ENCODE measurements around the gene DPRX. TPM values are rescaled to one million over a fixed set of nuclear protein-coding genes. Genes with fewer than 3 reads are reported as not detected.

DPRX gene
- total RNA-seq, 2 donors from 2014 or later = not detected

DNA sequence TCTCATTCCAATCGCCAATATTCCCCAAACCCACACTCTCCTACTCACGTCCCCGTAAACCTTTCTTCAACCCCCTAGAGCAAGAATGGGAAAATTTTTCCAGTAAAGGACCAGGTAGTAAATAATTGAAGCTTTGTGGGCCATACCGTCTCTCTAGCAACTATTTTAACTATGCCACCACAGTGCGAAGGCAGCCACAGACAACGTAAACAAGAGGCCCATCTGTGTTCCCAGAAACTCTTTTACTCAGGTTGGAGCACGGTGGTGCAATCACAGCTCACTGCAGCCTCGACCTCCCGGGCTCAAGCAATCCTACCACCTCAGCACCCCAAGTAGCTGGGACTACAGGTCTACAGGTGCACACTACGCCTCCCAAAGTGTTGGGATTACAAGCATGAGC is 3.0 kb downstream of the DPRX start:
- H3K27ac Mint-ChIP-seq = no peak overlapping the region
- peaks cover 9 to 15% of the 10 kb centered on the region in 2 donors for H3K9me3 Mint-ChIP-seq
- ATAC-seq (no peak), DNase-seq (ENCODE audit: low spot score in 2 of 2) (no peak)
- H3K36me3 Mint-ChIP-seq = peaks cover 6 to 14% of the 10 kb centered on the region in 2 donors

DNA sequence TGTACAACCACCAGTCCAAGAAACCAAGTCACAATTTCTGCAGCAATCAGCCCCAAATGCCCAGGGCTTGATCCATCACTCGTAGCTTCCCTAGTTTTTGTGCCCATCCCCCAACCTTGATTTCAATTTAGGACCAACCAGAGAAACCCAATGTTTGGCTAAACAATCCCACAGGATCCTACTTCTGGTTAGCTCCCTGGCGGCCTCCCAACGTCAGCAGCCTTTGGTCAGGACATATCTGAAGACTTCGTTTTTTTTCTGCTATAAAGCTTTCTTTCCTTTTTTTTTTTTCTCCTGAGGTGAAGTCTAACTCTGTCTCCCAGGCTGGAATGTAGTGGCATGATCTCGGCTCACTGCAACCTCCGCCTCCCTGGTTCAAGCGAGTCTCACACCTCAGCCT is 7.7 kb downstream of the DPRX start:
- Mint-ChIP-seq H3K9me3 (peaks cover 16 to 25% of the 10 kb centered on the region in 2 donors), H3K27ac (no peak overlapping the region), H3K36me3 (peaks cover 0 to 8% of the 10 kb centered on the region in 2 donors)
- ATAC-seq = no peak
- DNase-seq (ENCODE audit: low spot score in 2 of 2) = no peak

DNA sequence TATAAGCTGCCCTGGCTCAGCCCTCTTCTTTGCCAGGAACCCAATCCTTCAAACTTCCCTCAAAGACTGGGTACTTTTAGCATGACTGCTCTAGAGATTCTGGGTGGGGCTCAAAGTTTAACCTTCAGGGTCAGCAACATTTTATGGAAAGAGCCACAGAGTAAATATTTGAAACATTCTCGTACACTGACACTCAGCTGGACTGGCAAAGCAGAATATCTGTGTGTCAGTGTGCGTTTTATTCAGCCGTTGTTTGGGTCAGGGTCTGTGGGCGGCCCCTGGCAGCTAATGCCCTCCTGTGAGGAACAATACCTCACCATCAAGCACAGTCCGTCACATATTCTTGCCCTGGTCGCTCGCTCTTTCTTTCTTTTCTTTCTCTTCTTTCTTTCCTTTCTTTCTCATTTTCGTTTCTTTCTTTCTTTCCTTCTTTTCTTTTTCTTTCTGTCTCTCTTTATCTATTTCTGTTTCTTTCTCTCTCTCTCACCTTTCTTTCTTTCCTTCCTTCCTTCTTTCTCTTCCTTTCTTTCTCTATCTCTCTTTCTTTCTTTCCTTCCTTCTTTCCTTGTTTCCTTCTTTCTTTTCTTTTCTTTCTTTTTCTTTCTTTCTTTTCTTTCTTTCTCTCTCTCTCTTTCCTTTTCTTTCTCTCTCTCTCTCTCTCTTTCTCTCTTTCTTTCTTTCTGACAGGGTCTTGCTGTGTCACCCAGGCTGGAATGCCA is 10.7 kb downstream of the DPRX start:
- Mint-ChIP-seq H3K36me3 (no peaks in the 10 kb centered on the region), H3K9me3 (peaks cover 7 to 23% of the 10 kb centered on the region in 2 donors), H3K27ac (peak overlapping the region in 1 of 2 donors; percentile 10)
- ATAC-seq (no peak), DNase-seq (ENCODE audit: low spot score in 2 of 2) (no peak)

DNA sequence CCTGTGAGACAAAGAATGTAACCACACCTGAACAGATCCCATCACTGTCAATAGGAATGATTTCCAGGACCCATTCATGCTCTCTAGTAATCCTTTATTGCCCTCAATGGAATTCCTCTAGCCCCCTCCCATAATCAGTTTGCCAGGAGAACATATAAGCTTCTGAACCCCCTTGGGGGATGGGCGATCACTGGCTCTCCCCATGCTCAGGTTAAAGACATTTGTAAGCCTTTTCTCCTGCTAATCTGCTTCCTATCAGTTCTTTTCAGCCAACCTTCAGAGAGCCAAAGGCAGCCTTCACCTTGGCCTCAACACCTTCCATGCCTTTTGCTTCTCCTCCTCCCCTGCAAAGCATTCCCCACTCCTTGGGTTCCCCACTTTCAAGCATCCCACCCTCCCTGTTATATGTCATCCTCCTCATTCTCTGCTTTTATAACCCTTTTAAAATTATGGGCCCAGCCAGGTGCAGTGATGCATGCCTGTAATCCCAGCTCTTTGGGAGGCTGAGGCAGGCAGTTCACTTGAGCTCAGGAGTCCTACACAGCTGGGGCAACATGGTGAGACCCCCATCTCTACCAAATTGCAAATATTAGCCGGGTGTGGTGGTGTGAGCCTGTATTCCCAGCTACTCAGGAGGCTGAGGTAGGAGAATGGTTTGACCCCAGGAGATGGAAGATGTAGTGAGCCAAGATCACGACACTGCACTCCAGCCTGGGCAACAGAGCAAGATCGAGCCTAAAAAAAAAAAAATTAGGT is 12.4 kb downstream of the DPRX start:
- no peak for ATAC-seq
- peak overlapping the region in 1 of 2 donors; percentile 11 for H3K27ac Mint-ChIP-seq

DNA sequence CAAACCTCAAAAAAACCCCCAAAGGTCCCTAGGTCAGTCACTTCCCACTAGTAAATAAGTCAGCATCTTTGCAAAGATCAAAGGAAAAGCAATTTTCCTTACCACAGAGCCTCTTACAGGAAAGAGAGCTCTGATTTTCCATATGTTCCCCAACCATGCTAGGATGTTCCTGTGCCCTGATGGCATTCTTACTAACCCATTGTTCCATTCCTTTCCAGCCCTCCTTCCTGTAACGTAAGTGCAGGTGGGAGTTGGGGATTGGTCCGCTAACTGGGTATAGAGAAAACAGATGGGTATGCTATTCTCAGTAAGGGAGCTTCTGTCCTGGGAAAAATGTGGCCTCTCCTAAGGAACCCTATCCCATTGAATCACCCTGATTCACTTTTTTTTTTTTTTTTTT is 14.3 kb downstream of the DPRX start:
- Mint-ChIP-seq H3K36me3 (peaks cover 4 to 5% of the 10 kb centered on the region in 2 donors), H3K27ac (peak overlapping the region in 1 of 2 donors; percentile 29), H3K9me3 (peaks cover 7 to 23% of the 10 kb centered on the region in 2 donors)
- DNase-seq (ENCODE audit: low spot score in 2 of 2) (no peak), ATAC-seq (no peak)

More for the DNA sequence above, 12.4 kb downstream of the DPRX start:
- H3K9me3 Mint-ChIP-seq = peaks cover 7 to 23% of the 10 kb centered on the region in 2 donors
- H3K36me3 Mint-ChIP-seq = no peaks in the 10 kb centered on the region
- no peak for DNase-seq (ENCODE audit: low spot score in 2 of 2)

DNA sequence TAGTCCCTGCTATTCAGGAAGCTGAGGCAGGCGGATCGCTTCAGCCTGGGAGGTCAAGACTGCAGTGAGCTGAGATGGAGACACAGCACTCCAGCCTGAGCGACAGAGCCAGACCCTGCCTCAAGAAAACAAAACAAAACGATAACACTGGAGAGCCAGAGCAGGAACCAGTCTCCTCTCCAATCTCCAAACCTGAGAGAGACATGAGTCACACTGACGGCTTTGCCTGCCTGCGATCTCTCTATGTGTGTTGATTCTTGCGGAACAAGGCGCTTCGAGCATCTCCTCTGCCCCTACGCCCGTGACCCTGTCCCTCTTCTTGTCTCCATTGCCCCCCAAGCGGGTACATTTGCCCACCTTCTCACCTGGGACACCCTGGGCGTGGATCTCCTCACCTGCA is 15.6 kb downstream of the DPRX start:
- H3K27ac Mint-ChIP-seq = no peak overlapping the region
- ATAC-seq (no peak), DNase-seq (ENCODE audit: low spot score in 2 of 2) (no peak)
- peaks cover 4 to 5% of the 10 kb centered on the region in 2 donors for H3K36me3 Mint-ChIP-seq
- H3K9me3 Mint-ChIP-seq = peaks cover 7 to 23% of the 10 kb centered on the region in 2 donors

DNA sequence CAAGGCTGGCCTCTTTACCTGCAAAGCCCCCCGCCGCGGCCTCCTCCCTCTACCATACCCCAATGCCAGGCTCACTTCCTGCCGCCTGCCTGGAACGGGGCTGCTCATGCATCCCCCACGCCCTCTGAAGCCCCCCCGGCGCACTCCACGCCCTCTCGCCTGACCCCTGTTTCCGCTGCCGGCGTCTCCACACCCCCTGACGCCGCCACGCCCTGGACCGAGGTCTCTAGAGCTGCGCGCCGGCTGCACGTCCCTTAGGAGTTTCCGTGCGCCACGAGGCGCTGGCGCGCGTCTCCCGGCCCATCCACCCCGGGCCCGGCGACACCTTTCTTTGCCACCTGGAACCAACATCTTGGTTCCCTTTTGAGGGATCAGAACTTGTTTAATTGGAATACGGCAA is 16.0 kb downstream of the DPRX start:
- Mint-ChIP-seq H3K9me3 (peaks cover 7 to 19% of the 10 kb centered on the region in 2 donors), H3K36me3 (peaks cover 4 to 6% of the 10 kb centered on the region in 2 donors), H3K27ac (no peak overlapping the region)
- no peak for DNase-seq (ENCODE audit: low spot score in 2 of 2)
- ATAC-seq = no peak

DNA sequence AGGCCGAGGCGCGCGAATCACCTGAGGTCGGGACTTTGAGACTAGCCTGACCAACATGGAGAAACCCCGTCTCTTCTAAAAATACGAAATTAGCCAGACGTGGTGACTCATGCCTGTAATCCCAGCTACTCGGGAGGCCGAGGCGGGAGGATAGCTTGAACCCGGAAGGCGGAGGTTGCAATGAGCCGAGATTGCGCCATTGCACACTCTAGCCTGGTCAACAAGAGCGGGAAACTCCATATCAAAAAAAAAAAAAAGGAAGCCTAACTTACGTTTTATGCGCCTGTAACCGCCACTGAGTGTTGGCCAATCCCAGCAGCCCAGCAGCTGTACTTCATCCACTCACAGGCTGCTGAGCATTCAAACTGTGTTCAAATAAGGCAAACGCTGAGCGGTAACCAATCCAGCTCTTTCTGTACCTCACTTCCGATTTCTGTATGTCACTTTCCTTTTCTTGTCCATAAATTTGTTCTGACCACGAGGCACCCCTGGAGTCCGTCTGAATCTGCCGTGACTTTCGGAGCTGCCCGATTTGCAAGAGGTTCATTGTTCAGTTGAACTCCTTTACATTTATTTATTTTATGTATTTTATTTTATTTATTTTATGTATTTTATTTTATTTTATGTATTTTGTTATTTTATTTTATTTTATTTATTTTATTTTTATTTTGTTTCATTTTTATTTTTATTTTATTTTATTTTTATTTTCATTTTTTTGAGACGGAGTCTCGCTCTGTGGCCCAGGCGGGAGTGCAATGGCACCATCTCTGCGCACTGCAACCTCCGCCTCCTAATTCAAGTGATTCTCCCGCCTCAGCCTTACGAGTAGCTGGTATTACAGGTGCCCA is 18.2 kb downstream of the DPRX start:
- H3K27ac Mint-ChIP-seq = no peak overlapping the region

DNA sequence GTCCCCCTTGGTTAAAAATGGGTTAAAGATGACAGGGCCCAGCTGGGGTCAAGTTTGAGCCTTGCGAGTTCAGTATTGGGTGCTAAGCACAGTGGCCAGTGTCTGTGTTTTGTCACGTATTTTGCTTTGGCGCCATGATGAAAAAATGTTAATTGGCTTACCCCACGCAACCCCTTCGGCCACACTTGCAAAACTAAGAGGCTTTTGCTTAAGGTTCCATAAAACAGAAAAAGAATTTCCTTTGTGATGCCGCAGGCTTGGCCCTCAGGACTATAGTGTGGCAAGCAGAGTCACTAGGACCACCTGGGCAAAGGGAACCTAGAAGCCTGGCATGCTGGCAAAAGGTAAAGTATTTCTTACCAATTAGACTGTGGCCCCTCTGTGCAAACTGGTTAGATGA is 20.7 kb downstream of the DPRX start:
- Mint-ChIP-seq H3K9me3 (peaks cover 7 to 8% of the 10 kb centered on the region in 2 donors), H3K36me3 (peaks cover 10 to 15% of the 10 kb centered on the region in 2 donors), H3K27ac (no peak overlapping the region)
- no peak for DNase-seq (ENCODE audit: low spot score in 2 of 2)
- ATAC-seq = no peak

More for the DNA sequence above, 18.2 kb downstream of the DPRX start:
- no peak for ATAC-seq
- no peak for DNase-seq (ENCODE audit: low spot score in 2 of 2)
- H3K36me3 Mint-ChIP-seq = peaks cover 7 to 12% of the 10 kb centered on the region in 2 donors
- peaks cover 4 to 6% of the 10 kb centered on the region in 2 donors for H3K9me3 Mint-ChIP-seq

DNA sequence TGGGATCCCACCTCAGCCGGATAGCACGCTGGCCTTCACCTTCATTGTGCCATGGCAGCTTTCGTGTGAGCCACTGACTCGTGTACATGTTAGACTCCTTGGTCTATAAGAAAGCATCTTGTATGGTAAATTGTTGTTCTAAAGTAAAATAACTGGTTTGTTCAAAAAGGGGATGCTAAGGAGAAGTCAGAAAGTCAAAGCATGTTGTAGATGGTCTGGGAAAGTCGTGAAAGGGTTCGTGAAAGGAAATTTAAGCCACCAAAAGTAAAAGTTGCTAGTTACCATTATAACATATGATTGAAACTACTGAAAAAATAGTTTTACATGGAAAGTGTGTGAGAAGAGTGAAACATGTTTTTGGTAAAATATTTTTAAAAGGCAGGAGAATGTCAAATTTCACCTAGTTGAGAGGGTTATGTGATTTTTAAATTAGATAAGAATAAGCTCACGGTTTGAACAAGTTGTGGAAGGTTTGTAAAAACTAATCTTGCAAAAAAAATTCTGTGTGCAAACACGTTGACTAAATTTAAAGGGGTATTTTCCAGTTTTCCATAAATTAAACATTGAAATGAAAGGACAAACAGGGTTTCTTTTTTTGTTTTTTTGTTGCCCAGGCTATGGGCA is 23.4 kb downstream of the DPRX start:
- ATAC-seq = no peak
- no peak overlapping the region for H3K27ac Mint-ChIP-seq
- H3K36me3 Mint-ChIP-seq = peaks cover 10 to 15% of the 10 kb centered on the region in 2 donors
- peaks cover 7 to 8% of the 10 kb centered on the region in 2 donors for H3K9me3 Mint-ChIP-seq
- no peak for DNase-seq (ENCODE audit: low spot score in 2 of 2)

DNA sequence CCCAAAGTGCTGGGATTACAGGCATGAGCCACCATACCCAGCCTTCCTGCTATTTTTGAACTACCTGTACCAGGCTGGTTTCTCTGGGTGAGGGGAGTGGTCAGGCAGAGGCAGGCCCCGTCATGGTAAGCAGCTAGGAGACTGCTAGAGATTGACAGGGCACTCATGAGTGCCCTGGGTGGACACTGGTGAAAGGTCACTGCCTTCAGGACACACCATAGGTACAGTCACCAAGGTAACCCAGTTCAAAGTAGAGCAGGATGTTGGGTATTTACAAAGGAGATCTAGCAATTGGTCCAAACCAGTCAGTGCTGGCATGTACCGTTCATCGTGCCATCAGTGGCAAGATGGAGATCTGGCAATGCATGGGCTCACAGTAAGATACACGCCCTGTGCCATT is 25.5 kb downstream of the DPRX start:
- ATAC-seq (no peak), DNase-seq (ENCODE audit: low spot score in 2 of 2) (no peak)
- Mint-ChIP-seq H3K9me3 (peaks cover 9 to 16% of the 10 kb centered on the region in 2 donors), H3K36me3 (peaks cover 6 to 15% of the 10 kb centered on the region in 2 donors), H3K27ac (no peak overlapping the region)

DNA sequence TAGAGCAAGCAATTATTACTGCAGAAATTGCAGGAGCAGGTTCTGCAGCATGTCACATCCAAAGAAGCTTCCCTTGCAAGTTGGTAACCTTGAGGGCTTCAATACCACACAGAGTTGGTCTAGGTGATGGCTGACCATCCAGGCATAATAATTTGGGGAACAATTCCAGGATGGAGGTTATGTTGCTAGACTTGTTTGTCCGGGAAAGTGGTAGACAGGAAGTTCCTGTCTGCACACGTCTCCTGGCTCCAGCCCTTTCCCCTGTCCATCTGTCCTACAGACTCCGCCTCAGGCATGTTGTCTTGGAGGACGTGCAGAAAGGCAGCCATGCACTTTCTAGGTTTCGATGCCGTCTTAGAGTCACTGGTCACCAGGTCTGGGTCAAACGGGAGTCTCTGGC is 26.0 kb downstream of the DPRX start:
- Mint-ChIP-seq H3K27ac (no peak overlapping the region), H3K9me3 (peaks cover 9 to 17% of the 10 kb centered on the region in 2 donors), H3K36me3 (peaks cover 6 to 14% of the 10 kb centered on the region in 2 donors)
- ATAC-seq = no peak
- no peak for DNase-seq (ENCODE audit: low spot score in 2 of 2)

DNA sequence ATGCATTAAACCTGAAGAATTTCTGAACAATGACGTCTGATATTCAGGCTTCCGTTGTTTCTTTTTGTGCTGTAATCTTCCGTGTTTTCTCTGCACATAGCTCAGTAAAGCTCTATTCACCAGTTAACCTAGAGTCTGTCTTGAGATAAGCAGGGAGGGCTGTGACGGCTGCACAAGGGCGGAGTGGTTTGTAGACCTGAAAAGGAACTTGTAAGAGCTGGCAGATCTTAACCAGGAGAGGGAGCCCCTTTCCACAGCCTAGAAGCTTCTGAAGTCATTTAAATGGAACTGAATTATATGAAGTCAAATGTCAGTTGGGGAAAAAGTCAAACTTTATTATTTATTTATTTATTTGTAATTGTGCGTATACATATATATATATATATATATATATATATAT is 27.5 kb downstream of the DPRX start:
- ATAC-seq (no peak), DNase-seq (ENCODE audit: low spot score in 2 of 2) (no peak)
- H3K27ac Mint-ChIP-seq = no peak overlapping the region
- peaks cover 9 to 17% of the 10 kb centered on the region in 2 donors for H3K9me3 Mint-ChIP-seq
- H3K36me3 Mint-ChIP-seq = peaks cover 11% of the 10 kb centered on the region in 2 donors

DNA sequence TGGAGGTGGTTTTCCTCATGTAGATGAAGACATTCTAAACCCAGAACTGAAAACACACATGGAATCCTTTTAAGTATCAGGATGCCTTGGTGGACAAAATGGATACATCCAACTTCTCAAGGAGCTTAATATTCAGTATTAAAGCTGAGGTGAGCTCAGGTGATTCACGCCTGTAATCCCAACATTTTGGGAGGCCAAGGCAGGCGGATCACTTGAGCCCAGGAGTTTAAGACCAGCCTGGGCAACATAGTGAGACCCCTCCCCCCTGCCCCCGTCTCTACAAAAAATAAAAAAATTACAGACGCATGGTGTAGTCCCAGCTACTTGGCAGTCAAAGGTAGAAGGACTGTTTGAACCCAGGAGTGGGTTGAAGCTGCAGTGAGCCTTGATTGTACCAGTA is 28.8 kb downstream of the DPRX start:
- DNase-seq (ENCODE audit: low spot score in 2 of 2) (no peak), ATAC-seq (no peak)
- Mint-ChIP-seq H3K36me3 (peaks cover 5% of the 10 kb centered on the region in 2 donors), H3K27ac (no peak overlapping the region), H3K9me3 (peaks cover 3 to 12% of the 10 kb centered on the region in 2 donors)

DNA sequence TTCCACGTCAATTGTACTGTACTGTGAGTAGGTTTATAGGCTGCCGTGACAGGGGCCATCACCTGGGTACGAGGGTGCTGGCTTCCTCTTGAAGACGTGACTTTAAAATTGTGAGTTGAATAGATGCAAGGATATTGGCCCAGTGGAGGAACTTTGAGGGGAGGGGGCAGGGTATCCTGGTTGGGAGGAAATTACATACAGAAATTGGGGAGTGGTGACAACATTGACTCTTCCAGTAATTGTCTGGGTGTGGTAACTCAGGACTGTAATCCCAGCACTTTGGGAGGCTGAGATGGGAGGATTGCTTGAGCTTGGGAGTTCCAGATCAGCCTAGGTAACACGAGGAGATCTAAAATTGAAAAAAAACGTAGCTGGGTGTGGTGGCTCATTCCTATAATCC is 30.4 kb downstream of the DPRX start:
- ATAC-seq (no peak), DNase-seq (ENCODE audit: low spot score in 2 of 2) (no peak)
- H3K36me3 Mint-ChIP-seq = peaks cover 5% of the 10 kb centered on the region in 2 donors
- peaks cover 3 to 8% of the 10 kb centered on the region in 2 donors for H3K9me3 Mint-ChIP-seq
- H3K27ac Mint-ChIP-seq = no peak overlapping the region

DNA sequence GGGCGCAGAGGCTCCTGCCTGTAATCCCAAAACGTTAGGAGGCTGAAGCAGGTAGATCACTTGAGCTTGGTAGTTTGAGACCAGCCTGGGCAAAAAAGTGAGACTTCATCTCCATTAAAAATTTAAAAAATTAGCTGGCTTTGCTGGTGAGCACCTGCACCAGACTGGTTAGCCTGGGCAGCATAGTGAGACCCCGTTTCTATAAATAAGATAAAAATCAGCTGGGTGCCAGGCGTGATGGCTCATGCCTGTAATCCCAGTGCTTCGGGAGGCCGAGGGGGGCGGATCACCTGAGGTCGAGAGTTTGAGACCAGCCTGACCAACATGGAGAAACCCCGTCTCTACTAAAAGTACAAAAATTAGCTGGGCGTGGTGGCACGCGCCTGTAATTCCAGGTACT is 32.4 kb downstream of the DPRX start:
- Mint-ChIP-seq H3K36me3 (peaks cover 5% of the 10 kb centered on the region in 2 donors), H3K27ac (no peak overlapping the region), H3K9me3 (peaks cover 3 to 8% of the 10 kb centered on the region in 2 donors)
- DNase-seq (ENCODE audit: low spot score in 2 of 2) (no peak), ATAC-seq (no peak)
